ENCODE measurements around the gene KCNIP4.

DNA sequence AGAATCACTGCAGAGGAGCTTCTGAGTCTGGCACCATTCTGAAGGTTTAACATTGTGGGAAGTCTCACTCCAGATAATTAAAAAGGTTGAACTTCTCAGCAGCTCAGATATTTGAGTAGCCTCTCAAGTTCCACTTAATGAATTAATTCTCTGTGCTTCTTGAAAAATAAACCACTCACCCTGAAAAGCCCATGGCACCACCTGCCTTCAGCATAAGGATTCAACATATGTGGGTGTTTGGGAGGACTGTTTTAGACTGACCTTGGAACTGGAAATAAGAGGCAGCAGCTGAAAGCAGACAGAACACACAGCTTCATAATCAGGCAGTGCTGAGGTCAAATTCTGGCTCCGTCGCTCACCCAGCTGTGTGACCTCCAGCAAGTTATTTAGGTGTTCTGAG lies 100.6 kb downstream of the KCNIP4 start:
- TF ChIP-seq CTCF (conservative IDR thresholded peaks at IDR 0.05; ENCODE audit: low read length) (no peak), EZH2phosphoT487 (IDR thresholded peaks at IDR 0.05; ENCODE audit: borderline replicate concordance) (no peak)
